GM18951 (cell line): ENCODE results near the gene ATRNL1.

ENCODE experiments used
- POLR2A ChIP-seq: IDR thresholded peaks from 4 replicates; pipeline ENCODE4 v1.6.1; 2011; ENCODE audit warnings: mild to moderate bottlenecking; ENCODE audit not compliant: insufficient read length, insufficient read depth; ENCODE audit errors: extremely low read depth
- in situ Hi-C: fragments of 300-500 bp; cut with MboI; formaldehyde crosslinking; loops from one replicate; pipeline ENCODE4 v1.12.0; 2022; ENCODE audit warnings: low sequenced_read_pairs, mixed read lengths, inconsistent platforms; ENCODE audit not compliant: unreplicated experiment

The ATRNL1 gene

DNA sequence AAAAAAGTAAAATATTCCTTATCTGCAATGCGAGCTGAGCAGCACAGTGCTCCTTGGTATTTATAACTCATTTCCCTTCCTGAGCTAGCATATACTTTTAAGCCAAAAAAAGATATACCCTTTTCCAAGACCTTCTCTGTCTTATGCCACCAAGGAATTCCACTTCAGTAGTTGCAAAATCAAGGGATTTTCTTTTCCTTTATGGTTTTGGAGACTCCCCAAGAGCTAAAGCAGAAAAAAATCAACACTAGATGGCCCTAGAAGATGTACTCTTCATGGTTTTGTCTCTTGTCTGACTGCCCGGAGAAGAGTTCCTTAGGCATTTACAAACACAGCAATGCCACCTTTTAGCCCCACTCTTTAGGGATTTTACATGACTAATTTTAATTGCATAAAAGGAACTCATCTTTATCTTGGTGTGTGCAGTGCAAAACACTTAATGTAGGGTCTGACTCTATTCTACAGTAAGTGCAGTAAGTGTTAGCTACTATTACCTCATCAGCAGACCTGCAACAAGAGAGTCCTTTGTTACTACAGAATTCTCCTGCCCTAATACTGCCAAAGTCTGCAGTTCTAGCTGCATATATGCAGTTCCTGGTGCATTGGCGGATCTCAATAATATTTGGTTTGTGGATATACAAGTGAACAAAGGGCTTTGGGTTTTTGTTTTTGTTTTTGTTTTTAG is 736.5 kb downstream of the ATRNL1 start:
- no peak for TF ChIP-seq POLR2A
- in situ Hi-C loops, result no loop called here

DNA sequence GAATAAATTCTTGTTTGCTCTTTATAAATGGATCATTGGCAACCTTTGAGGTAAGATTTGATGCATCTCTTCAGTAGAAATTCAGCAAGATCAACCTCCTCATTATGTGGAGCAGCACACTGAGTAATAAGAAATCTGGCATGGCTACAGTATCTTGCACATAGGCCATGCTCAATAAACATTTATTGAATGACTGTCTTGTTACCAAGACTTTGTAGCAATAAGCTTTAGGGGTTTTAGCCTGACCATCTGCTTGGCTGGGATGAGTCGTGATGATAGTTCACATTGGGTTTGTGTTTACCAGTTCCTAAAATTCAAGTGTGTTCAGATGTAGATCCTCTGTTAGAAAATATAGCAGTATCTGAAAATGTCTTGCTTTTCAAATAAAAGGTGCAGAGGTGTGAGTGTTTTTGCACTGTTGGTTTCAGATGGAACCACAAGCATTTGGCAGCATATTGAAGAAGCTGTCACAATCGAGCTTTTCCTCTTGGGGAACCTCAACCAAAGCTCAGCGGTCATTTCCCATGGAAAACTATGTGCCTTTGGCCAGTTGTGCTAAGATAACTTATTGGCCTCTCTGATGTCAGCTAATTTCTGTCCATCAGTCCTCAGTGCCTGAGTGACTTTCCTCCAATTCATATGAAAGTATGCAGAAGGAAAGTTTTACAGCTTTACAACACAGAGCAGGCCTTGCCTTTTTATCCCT is 737.3 kb downstream of the ATRNL1 start:
- in situ Hi-C loops, result no loop called here

DNA sequence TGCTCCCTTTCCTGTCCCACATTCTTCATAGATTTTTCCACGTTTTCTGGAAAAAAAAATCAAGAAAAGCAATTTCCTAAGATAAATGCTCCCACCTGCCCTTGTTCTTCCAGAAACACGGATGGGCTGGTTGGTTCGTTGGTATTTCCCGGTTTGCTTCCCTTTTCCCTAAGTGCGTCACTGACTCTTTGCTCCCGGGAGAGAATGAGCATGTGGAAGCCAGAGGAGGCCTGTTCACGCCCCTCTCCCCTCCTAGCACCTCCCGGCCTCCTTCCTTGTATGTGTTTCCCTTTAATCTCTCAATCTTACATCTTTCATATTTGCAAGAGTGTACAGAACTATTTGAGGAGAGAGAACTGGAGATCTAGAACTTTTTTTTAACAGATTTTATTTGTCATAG is 737.9 kb downstream of the ATRNL1 start:
- no peak for TF ChIP-seq POLR2A
- in situ Hi-C loops, result no loop called here

More for the DNA sequence above, 737.3 kb downstream of the ATRNL1 start:
- no peak for TF ChIP-seq POLR2A

DNA sequence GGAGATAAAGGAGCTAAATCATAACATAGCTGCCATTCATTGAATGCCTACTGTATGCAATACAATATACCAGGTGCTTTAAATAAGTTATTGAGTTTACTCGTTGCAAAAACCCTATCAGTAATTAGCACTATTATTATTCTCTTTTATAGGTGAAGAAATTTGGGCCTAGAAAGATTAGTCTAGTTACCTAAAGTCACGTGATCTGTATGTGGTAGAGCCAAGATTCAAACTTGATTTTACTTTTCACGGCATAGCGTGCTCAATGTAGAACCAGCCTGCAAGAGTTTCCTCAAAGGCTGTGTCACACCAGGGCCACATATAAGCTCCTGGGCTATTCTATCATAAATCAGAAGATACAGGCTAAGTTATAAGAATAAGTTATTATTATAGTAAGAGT is 740.0 kb downstream of the ATRNL1 start:
- no peak for TF ChIP-seq POLR2A
- in situ Hi-C loops, result no loop called here

GRCh38 chr10:115844591-115844990 is 751.4 kb downstream of the ATRNL1 start:
- in situ Hi-C loops, result no loop called here
- TF ChIP-seq POLR2A, result no peak

- in situ Hi-C loops, result no loop called here
- TF ChIP-seq POLR2A, result no peak
Observed at GRCh38 chr10:115845921-115846320, 752.8 kb downstream of the ATRNL1 start.

GRCh38 chr10:115846528-115846927 is 753.4 kb downstream of the ATRNL1 start:
- TF ChIP-seq POLR2A, result no peak
- in situ Hi-C loops, result no loop called here

- TF ChIP-seq POLR2A, result no peak
Observed at GRCh38 chr10:115849197-115849596, 756.0 kb downstream of the ATRNL1 start.

GRCh38 chr10:115850666-115851065 is 757.5 kb downstream of the ATRNL1 start:
- no peak for TF ChIP-seq POLR2A

More at GRCh38 chr10:115849197-115849596, 756.0 kb downstream of the ATRNL1 start:
- in situ Hi-C loops, result no loop called here

DNA sequence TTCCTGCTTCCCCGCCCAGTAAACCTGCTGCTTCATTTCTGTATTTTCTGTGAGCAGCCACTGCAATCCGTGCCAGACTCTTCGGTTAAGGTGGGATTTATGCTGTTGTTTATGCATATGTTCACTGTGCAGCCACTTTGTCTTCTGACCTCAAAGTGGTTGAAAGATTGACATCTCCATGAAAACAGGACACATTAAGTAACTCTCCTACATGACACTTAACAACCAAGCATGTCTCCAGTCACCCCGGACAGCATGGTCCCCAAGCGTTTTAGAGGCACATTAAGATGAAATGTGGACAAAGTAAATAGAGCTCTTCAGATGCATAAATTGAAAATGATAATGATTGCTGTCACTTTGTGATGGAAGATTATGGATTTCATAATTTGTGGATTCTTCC is 758.5 kb downstream of the ATRNL1 start:
- TF ChIP-seq POLR2A, result no peak
- in situ Hi-C loops, result no loop called here

More at GRCh38 chr10:115850666-115851065, 757.5 kb downstream of the ATRNL1 start:
- in situ Hi-C loops, result no loop called here

DNA sequence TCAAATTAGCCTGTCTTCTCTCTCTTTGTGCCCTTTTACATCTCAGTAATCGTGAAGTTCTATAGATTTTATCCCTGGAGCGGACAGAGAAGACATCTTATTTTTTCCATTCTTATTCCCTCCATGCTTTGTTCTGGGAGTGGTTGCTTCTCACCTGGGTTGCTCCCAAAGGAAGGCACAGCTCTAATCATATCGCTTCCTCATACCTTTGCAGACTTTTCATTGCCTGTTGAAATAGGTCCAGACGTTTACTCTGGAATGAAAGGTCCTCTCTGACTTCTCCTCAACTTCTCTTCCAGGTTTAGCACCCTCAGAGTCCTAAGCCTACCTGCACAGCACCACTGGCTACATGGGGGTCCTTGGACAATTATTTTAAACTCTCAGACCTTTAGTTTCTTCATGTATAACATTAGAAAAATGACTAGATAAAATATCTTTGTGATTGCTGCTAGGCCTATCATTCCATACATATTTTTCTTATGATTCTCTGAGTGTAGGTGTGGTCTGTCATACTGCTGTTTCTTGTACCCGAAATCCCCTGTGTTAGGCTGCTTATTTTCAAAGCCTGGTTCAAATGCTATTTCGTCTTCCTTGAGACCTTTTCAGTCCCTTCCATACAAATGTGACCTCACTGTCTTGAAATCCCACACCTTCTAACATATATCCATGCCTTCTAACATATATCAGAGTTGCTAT is 761.7 kb downstream of the ATRNL1 start:
- TF ChIP-seq POLR2A, result no peak
- in situ Hi-C loops, result no loop called here

DNA sequence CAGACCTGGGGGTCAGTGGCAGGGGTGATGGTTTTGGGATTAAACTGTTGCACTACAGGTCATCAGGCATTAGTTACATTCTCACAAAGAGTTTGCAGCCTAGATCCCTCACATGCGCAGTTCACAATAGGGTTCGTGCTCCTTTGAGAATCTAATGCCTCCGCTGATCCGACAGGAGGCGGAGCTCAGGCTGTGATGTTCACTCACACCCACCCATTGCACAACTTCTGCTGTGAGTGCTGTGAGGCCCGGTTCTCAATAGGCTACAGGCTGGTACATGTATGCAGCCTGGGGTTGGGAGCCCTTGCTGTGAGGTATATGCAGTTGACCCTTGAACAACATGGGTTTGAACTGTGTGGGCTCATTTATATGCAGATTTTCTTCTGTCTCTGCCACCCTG is 763.4 kb downstream of the ATRNL1 start:
- no peak for TF ChIP-seq POLR2A
- in situ Hi-C loops, result no loop called here

- TF ChIP-seq POLR2A, result no peak
- in situ Hi-C loops, result no loop called here
Observed at GRCh38 chr10:115857856-115858255, 764.7 kb downstream of the ATRNL1 start.

DNA sequence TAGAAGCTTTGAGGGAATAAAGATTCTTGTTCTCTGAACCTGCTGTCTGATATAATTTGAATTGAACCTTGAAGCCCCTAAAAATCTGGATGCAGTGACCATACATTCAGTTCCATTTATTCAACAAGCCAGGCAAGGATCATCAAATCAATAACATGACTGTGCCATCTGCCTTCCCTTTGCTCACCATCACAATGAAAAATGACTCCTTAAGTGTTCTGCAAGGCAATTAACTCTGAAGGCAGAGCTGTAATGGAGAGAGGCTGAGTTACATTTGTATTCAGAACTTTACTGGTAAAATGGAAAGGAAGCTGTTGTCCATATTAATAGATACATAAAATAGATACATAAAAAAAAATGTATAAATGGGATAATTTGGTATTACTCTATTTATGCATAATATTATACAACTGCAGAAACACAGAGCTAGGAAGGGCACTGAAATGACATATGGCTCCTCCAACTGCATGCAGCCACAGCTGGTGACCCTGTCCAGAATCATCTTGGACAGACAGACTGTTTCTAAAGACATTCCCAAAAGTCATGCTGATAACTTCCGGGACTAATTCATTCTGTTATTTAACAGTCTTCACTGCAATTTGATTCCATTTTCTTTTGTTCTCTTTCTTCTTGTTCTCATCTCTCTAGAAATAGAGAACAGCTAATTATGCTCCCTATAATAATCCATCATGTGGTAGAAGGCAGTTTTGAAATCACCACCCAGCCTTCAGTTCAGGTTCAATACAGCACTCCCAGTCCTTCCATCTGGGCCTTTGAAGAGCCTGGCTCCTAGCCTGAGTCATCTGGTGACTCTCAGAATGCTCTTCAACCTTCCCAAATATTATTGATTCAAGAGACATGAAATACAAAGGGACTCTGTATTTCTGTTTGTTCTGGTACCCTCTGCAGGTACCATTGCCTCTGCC is 767.3 kb downstream of the ATRNL1 start:
- in situ Hi-C loops, result no loop called here
- no peak for TF ChIP-seq POLR2A
